Esophagus muscularis mucosa (tissue), 4 donors: ENCODE measurements around the gene DGCR6L. TPM values are rescaled to one million over a fixed set of nuclear protein-coding genes. Genes with fewer than 3 reads are reported as not detected.

Experiments
- DNase-seq: peaks from one replicate; pipeline ENCODE4 v3.0.0-alpha.2; 2017; ENCODE audit errors: extremely low spot score
- H3K27ac ChIP-seq, 4 donors: fragments of 200-600 bp; sonication (generic); replicated peaks in 1 of 4; 1 replicate in 3 of 4; 2 replicates in 1 of 4; pipeline ENCODE4 v1.5.1; 2016 to 2019; ENCODE audit warnings: mild to moderate bottlenecking in 1 of 4
- H3K27me3 ChIP-seq, 4 donors: fragments of 200-600 bp; sonication (generic); one replicate each; pipeline versions ENCODE4 v1.5.1 to v1.6.0; 2016 to 2019
- H3K36me3 ChIP-seq, 4 donors: fragments of 200-600 bp; sonication (generic); one replicate each; pipeline ENCODE4 v1.5.1; 2016 to 2019
- H3K4me1 ChIP-seq, 4 donors: fragments of 200-600 bp; sonication (generic); one replicate each; pipeline ENCODE4 v1.5.1; 2016 to 2019
- H3K4me3 ChIP-seq, 4 donors: fragments of 200-600 bp; sonication (generic); 1 replicate in 2 of 4; 2 replicates in 2 of 4; pipeline ENCODE4 v1.5.1; 2016 to 2019; ENCODE audit warnings: mild to moderate bottlenecking in 4 of 4, moderate library complexity in 1 of 4
- H3K9me3 ChIP-seq, 4 donors: fragments of 200-600 bp; sonication (generic); 1 replicate in 3 of 4; 2 replicates in 1 of 4; pipeline ENCODE4 v1.5.1; 2016 to 2019
- EP300 ChIP-seq: sonication (generic); formaldehyde crosslinking; IDR thresholded peaks from one replicate; pipeline ENCODE4 v1.6.1; 2017; ENCODE audit warnings: antibody characterized with exemption
- POLR2A ChIP-seq: fragments of 450-650 bp; IDR thresholded peaks from one replicate; pipeline ENCODE4 v1.6.1; 2017; ENCODE audit warnings: antibody characterized with exemption, moderate library complexity, mild to moderate bottlenecking, low read depth
- POLR2AphosphoS5 ChIP-seq, 2 donors: sonication (generic); formaldehyde crosslinking; IDR thresholded peaks; one replicate each; pipeline ENCODE4 v1.6.1; 2017; ENCODE audit warnings: antibody characterized with exemption in 2 of 2
- WGBS: methylation state at CpG from one replicate; pipeline ENCODE4 v1.1.5; 2018; 5-methylcytosine and 5-hydroxymethylcytosine counted together
- intact Hi-C: fragments of 100-400 bp; cut with DNase I; formaldehyde crosslinking; loops from one replicate; pipeline ENCODE4 v1.15.1; 2023
- total RNA-seq, 4 donors: library from RNA; depleted of rRNA; stranded (reverse); fragments of >200 nt; gene quantifications; one replicate each; pipeline versions ENCODE4 v1.1.0 to v1.2.1, GENCODE V29; 2016
- TF ChIP-seq, protein P1 (sequence below), 3 experiments: fragments of 200-600 bp in 2 of 3; fragments of 450-650 bp in 1 of 3; sonication (generic) in 2 of 3; IDR thresholded peaks; one replicate each; pipeline ENCODE4 v1.5.1; 2017 to 2019; ENCODE audit warnings: antibody characterized with exemption in 3 of 3, mild to moderate bottlenecking in 2 of 3, moderate library complexity in 1 of 3

DGCR6L gene
- total RNA-seq, 4 donors from 2014 or later, result 41.5 to 73.0 (median 52.9) TPM

DNA sequence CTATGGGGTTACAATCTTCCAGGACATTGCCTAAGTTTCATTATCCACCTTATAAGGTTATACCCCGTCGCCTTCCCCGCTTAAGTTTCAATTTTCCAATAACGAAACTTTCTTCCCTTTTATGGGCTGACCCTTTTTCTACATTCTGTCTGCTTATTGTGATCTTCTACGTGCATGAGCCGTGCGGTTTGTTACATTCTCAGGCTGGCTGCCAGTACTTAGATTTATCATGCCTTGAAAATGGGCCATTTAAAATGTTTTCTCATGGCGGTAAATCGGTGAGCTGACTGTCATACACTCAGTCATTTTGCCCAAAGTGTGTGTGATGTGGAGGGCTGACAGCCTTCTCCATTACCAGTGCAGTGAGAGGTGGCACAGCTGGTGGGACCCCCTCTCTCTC lies 23.3 kb downstream of the DGCR6L start:
- H3K27me3 ChIP-seq, result peaks cover 0 to 8% (median 0%) of the 10 kb centered on the region in 4 donors
- H3K36me3 ChIP-seq, result no peaks in the 10 kb centered on the region
- no peak overlapping the region for H3K4me3 ChIP-seq
- no peak for DNase-seq
- H3K27ac ChIP-seq, result no peak overlapping the region
- no peaks in the 10 kb centered on the region for H3K9me3 ChIP-seq
- intact Hi-C loops, result no loop called here
- peaks cover 12 to 20% (median 19%) of the 10 kb centered on the region in 4 donors for H3K4me1 ChIP-seq
- WGBS, result 80% methylated on average over 9 of the region's 9 CpGs
- TF ChIP-seq POLR2AphosphoS5 (IDR thresholded peaks at IDR 0.05) (no peak), POLR2A (no peak), EP300 (no peak)
- TF ChIP-seq, protein P1, sequence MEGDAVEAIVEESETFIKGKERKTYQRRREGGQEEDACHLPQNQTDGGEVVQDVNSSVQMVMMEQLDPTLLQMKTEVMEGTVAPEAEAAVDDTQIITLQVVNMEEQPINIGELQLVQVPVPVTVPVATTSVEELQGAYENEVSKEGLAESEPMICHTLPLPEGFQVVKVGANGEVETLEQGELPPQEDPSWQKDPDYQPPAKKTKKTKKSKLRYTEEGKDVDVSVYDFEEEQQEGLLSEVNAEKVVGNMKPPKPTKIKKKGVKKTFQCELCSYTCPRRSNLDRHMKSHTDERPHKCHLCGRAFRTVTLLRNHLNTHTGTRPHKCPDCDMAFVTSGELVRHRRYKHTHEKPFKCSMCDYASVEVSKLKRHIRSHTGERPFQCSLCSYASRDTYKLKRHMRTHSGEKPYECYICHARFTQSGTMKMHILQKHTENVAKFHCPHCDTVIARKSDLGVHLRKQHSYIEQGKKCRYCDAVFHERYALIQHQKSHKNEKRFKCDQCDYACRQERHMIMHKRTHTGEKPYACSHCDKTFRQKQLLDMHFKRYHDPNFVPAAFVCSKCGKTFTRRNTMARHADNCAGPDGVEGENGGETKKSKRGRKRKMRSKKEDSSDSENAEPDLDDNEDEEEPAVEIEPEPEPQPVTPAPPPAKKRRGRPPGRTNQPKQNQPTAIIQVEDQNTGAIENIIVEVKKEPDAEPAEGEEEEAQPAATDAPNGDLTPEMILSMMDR (IDR thresholded peaks at IDR 0.05), result no peak

DNA sequence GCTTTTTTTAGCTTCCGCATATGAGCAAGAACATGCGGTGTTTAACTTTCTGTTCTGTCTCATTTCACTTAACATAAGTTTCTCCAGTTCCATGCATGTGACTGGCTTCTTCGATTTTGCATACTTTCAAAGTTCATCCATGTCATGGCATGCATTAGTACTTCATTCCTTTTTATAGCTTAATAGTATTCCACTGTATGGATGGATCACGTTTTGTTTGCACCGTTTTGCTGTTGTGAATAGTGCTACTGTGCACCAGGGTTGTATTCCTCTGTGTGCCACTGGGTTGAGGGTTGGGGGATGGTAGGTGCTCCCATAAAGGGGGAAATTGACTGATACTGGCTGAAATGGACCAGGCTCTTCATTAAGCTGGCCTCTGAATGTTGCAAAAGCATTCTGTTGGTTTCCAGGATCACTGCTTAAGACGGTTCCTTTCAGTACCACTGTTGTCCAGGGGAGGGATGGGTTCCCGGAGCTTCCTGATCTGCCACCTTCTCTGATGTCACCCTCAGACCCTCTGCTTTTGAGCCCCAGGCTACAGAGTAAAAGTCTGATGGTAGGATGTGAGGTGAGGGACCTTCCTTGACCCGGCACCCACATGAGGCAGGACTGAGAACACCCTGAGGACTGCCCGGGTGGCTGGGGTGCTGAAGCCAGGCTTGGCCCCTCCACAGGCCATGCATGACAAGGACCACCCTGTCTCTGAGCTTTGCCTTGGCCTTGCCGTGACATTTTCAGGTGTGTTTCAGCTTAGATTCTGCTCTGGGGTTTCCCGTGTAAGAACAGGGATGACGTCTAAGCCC lies 24.4 kb downstream of the DGCR6L start:
- TF ChIP-seq POLR2AphosphoS5 (IDR thresholded peaks at IDR 0.05) (no peak), EP300 (no peak), POLR2A (no peak)
- TF ChIP-seq, protein P1 (IDR thresholded peaks at IDR 0.05), result no peak
- WGBS, result 85% methylated on average over 11 of the region's 12 CpGs
- H3K36me3 ChIP-seq, result no peaks in the 10 kb centered on the region
- H3K4me3 ChIP-seq, result no peak overlapping the region
- intact Hi-C loops, result no loop called here
- DNase-seq, result no peak
- H3K4me1 ChIP-seq, result peaks cover 12 to 20% (median 19%) of the 10 kb centered on the region in 4 donors
- peaks cover 0 to 10% (median 0%) of the 10 kb centered on the region in 4 donors for H3K27me3 ChIP-seq
- H3K9me3 ChIP-seq, result no peaks in the 10 kb centered on the region
- no peak overlapping the region for H3K27ac ChIP-seq

DNA sequence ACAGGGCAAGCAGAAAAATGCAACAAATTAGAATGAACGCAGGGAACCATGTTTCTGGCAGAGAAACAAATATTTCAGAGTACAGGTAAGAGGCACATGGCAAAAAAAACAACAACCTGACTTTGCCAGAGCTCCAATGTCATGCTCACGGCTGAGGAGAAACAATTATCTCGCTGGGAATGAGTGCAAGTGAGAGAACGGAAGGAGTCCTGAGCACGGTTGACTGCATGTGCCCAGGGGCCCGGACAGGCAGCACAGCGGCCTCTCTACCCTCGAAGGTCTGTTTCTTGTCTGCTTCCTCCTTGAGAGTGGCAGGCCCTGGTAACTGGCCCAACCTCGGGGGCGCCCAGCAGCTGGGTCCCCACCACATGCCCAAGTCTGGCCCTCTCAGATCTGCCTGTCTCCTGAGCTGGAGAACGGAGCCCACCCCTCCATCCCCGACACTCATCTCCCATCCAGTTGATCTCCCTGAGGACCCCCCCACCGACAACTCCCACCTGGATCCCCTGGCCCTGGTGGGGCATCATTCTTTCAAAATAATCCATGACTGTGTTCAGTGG lies 27.1 kb downstream of the DGCR6L start:
- TF ChIP-seq EP300 (no peak), POLR2AphosphoS5 (IDR thresholded peaks at IDR 0.05) (no peak), POLR2A (no peak)
- TF ChIP-seq, protein P1 (IDR thresholded peaks at IDR 0.05), result no peak
- DNase-seq, result no peak
- Histone ChIP-seq H3K4me3 (no peak overlapping the region), H3K9me3 (no peaks in the 10 kb centered on the region), H3K27me3 (peaks cover 0 to 18% (median 0%) of the 10 kb centered on the region in 4 donors), H3K36me3 (no peaks in the 10 kb centered on the region), H3K4me1 (no peaks in the 10 kb centered on the region), H3K27ac (no peak overlapping the region)
- WGBS, result 70% methylated on average over 12 of the region's 13 CpGs
- intact Hi-C loops, result no loop called here

DNA sequence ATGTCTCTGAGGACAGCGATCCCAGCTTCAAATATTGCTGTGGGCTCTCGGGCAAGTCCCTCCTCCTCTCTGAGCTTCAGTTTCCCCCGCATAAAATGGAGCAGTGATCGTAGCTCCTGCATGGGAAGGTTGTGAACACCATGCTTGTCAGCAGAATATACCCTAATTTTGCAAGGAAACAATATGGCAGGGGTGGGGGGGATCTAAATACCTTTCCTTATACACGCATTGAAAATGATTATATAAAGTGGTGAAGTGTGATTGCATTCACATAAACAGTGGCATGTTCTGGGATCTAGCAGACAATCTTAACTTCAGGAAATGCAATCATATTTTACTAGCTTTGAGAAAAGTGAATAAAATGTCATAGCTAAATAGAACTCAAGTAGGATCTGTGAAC lies 27.8 kb downstream of the DGCR6L start:
- 68% methylated on average over 5 of the region's 5 CpGs for WGBS
- TF ChIP-seq EP300 (no peak), POLR2AphosphoS5 (IDR thresholded peaks at IDR 0.05) (no peak), POLR2A (no peak)
- TF ChIP-seq, protein P1 (IDR thresholded peaks at IDR 0.05), result no peak
- intact Hi-C loops, result no loop called here
- Histone ChIP-seq H3K36me3 (no peaks in the 10 kb centered on the region), H3K4me1 (no peaks in the 10 kb centered on the region), H3K9me3 (no peaks in the 10 kb centered on the region), H3K4me3 (no peak overlapping the region), H3K27me3 (peaks cover 0 to 18% (median 0%) of the 10 kb centered on the region in 4 donors), H3K27ac (no peak overlapping the region)
- DNase-seq, result no peak
